Stomach (tissue), 9 donors: ENCODE results near the gene SMARCB1. TPM values are rescaled to one million over a fixed set of nuclear protein-coding genes. Genes with fewer than 3 reads are reported as not detected.

Source experiments
- DNase-seq, 2 donors: peaks; one replicate each; pipeline versions ENCODE4 v3.0.0 to v3.0.0-alpha.2; 2013 to 2019
- H3K27ac ChIP-seq, 5 donors: fragments of 200-600 bp in 4 of 5; sonication (generic) in 4 of 5; one replicate each; pipeline ENCODE4 v1.5.1; 2013 to 2019; ENCODE audit warnings: mild to moderate bottlenecking in 1 of 5, moderate library complexity in 1 of 5
- H3K27me3 ChIP-seq, 3 donors: fragments of 200-600 bp; sonication (generic); one replicate each; pipeline ENCODE4 v1.5.1; 2017 to 2019; ENCODE audit warnings: mixed run types in 1 of 3
- H3K36me3 ChIP-seq, 4 donors: fragments of 200-600 bp; sonication (generic); 1 replicate in 3 of 4; 2 replicates in 1 of 4; pipeline ENCODE4 v1.5.1; 2016 to 2019
- H3K4me1 ChIP-seq, 4 donors: fragments of 200-600 bp; sonication (generic); one replicate each; pipeline ENCODE4 v1.5.1; 2016 to 2019
- H3K4me3 ChIP-seq, 4 donors: fragments of 200-600 bp; sonication (generic) in 3 of 4; one replicate each; pipeline ENCODE4 v1.5.1; 2016 to 2019; ENCODE audit warnings: mild to moderate bottlenecking in 1 of 4
- H3K9me3 ChIP-seq, 4 donors: fragments of 200-600 bp; sonication (generic); one replicate each; pipeline ENCODE4 v1.5.1; 2016 to 2019
- CTCF ChIP-seq, 7 experiments: fragments of 450-650 bp in 4 of 7; fragments of 200-600 bp in 3 of 7; sonication (generic) in 3 of 7; IDR thresholded peaks; one replicate each; pipeline ENCODE4 v1.5.1; 2016 to 2019; ENCODE audit warnings: antibody characterized with exemption in 7 of 7, control low read depth in 2 of 7, mild to moderate bottlenecking in 1 of 7
- EP300 ChIP-seq: sonication (generic); formaldehyde crosslinking; IDR thresholded peaks from one replicate; pipeline ENCODE4 v1.6.1; 2017; ENCODE audit warnings: antibody characterized with exemption
- POLR2A ChIP-seq, 4 donors: fragments of 450-650 bp; IDR thresholded peaks; one replicate each; pipeline ENCODE4 v1.6.1; 2016; ENCODE audit warnings: antibody characterized with exemption in 4 of 4, control low read depth in 2 of 4, mild to moderate bottlenecking in 1 of 4, moderate library complexity in 1 of 4
- POLR2AphosphoS5 ChIP-seq, 3 donors: sonication (generic); formaldehyde crosslinking; IDR thresholded peaks; one replicate each; pipeline ENCODE4 v1.6.1; 2016; ENCODE audit warnings: antibody characterized with exemption in 3 of 3
- WGBS, 5 donors: extraction: QIAGEN DNeasy Blood & Tissue Kit in 3 of 5; methylation state at CpG; one replicate each; pipeline versions ENCODE4 v1.1.5 to v1.1.7; 2013 to 2018; 5-methylcytosine and 5-hydroxymethylcytosine counted together
- intact Hi-C: fragments of 100-400 bp; cut with DNase I; formaldehyde crosslinking; loops from one replicate; pipeline ENCODE4 v1.15.1; 2023; ENCODE audit warnings: low total_unique reads
- polyA plus RNA-seq, 3 donors: library from polyadenylated mRNA; stranded (reverse); fragments of 200-250 nt; gene quantifications; one replicate each; pipeline ENCODE4 v1.2.3, GENCODE V29; 2013
- total RNA-seq, 5 donors: library from RNA; depleted of rRNA; stranded (reverse); fragments of >200 nt; gene quantifications; one replicate each; pipeline versions ENCODE4 v1.1.0 to v1.2.3, GENCODE V29; 2014 to 2016
- donor health status: healthy with polysubstance abuse.
- donor health status: Bipolar disorder and iron deficiency.
- donor health status: healthy.

Gene SMARCB1
- total and polyA plus RNA-seq, 8 donors: 13.4 to 74.6 (median 40.8) TPM

GRCh38 chr22:23827351-23827995, 40.7 kb downstream of the SMARCB1 start:
- Histone ChIP-seq H3K36me3 (peaks cover 55 to 99% (median 98%) of the 10 kb centered on the region in 4 donors), H3K9me3 (no peaks in the 10 kb centered on the region), H3K27me3 (no peaks in the 10 kb centered on the region), H3K4me3 (no peak overlapping the region), H3K4me1 (peaks cover 0 to 3% (median 0%) of the 10 kb centered on the region in 4 donors), H3K27ac (no peak overlapping the region)
- intact Hi-C loops: no loop called here
- 81 to 87% (median 83%) methylated on average over 7 to 11 of the region's 11 CpGs for WGBS, 5 donors
- no peak for DNase-seq
- TF ChIP-seq EP300 (no peak), POLR2AphosphoS5 (IDR thresholded peaks at IDR 0.05) (no peak), POLR2A (IDR thresholded peaks at IDR 0.05) (no peak), CTCF (IDR thresholded peaks at IDR 0.05) (no peak)

- DNase-seq: no peak
- WGBS, 5 donors: 89 to 93% (median 90%) methylated on average over 10 of the region's 10 CpGs
These were observed 42.3 kb downstream of the SMARCB1 start for GRCh38 chr22:23828800-23829680.

GRCh38 chr22:23829845-23830372, 43.1 kb downstream of the SMARCB1 start:
- TF ChIP-seq CTCF (IDR thresholded peaks at IDR 0.05): no peak
- TF ChIP-seq POLR2A (IDR thresholded peaks at IDR 0.05): no peak
- intact Hi-C loops: no loop called here

More at GRCh38 chr22:23828800-23829680, 42.3 kb downstream of the SMARCB1 start:
- no peak overlapping the region for H3K4me3 ChIP-seq
- H3K4me1 ChIP-seq: peaks cover 0 to 17% (median 2%) of the 10 kb centered on the region in 4 donors
- no peak for TF ChIP-seq POLR2A (IDR thresholded peaks at IDR 0.05)
- TF ChIP-seq POLR2AphosphoS5 (IDR thresholded peaks at IDR 0.05): no peak
- TF ChIP-seq CTCF (IDR thresholded peaks at IDR 0.05): no peak
- TF ChIP-seq EP300: no peak
- no peaks in the 10 kb centered on the region for H3K27me3 ChIP-seq
- no peak overlapping the region for H3K27ac ChIP-seq
- peaks cover 55 to 100% (median 98%) of the 10 kb centered on the region in 4 donors for H3K36me3 ChIP-seq
- intact Hi-C loops: no loop called here
- no peaks in the 10 kb centered on the region for H3K9me3 ChIP-seq

GRCh38 chr22:23831261-23831660, 44.5 kb downstream of the SMARCB1 start:
- 84 to 93% (median 91%) methylated on average over 8 of the region's 8 CpGs for WGBS, 5 donors

More at GRCh38 chr22:23829845-23830372, 43.1 kb downstream of the SMARCB1 start:
- H3K27ac ChIP-seq: no peak overlapping the region
- peaks cover 53 to 100% (median 98%) of the 10 kb centered on the region in 4 donors for H3K36me3 ChIP-seq
- 76 to 90% (median 88%) methylated on average over 7 of the region's 7 CpGs for WGBS, 5 donors
- DNase-seq: no peak
- no peaks in the 10 kb centered on the region for H3K9me3 ChIP-seq
- H3K4me3 ChIP-seq: no peak overlapping the region
- H3K27me3 ChIP-seq: no peaks in the 10 kb centered on the region
- H3K4me1 ChIP-seq: peaks cover 4 to 25% (median 9%) of the 10 kb centered on the region in 4 donors

More at GRCh38 chr22:23831261-23831660, 44.5 kb downstream of the SMARCB1 start:
- TF ChIP-seq CTCF (IDR thresholded peaks at IDR 0.05) (no peak), EP300 (no peak), POLR2AphosphoS5 (IDR thresholded peaks at IDR 0.05) (no peak), POLR2A (IDR thresholded peaks at IDR 0.05) (no peak)
- Histone ChIP-seq H3K27ac (no peak overlapping the region), H3K27me3 (no peaks in the 10 kb centered on the region), H3K4me3 (no peak overlapping the region), H3K36me3 (peaks cover 42 to 100% (median 98%) of the 10 kb centered on the region in 4 donors), H3K4me1 (peaks cover 13 to 39% (median 20%) of the 10 kb centered on the region in 4 donors), H3K9me3 (no peaks in the 10 kb centered on the region)
- DNase-seq: no peak
- intact Hi-C loops: no loop called here
